ENCODE measurements around the gene SLC2A8. TPM values are rescaled to one million over a fixed set of nuclear protein-coding genes. Genes with fewer than 3 reads are reported as not detected.
A peak's percentile ranks its signal among the peaks of the same experiment; 100 is the strongest.

Gene SLC2A8
- total RNA-seq, 4 donors from 2014 or later, result 25.4 to 38.2 (median 29.9) TPM

- no peak for DNase-seq
- no peak overlapping the region for H3K27ac ChIP-seq
- intact Hi-C loops (cut with DNase I), result no loop called here
- no peaks in the 10 kb centered on the region for H3K9me3 ChIP-seq
- no peaks in the 10 kb centered on the region for H3K4me1 ChIP-seq
- H3K36me3 ChIP-seq, result no peaks in the 10 kb centered on the region
- WGBS, 2 donors, result 83 to 84% methylated on average over 13 of the region's 13 CpGs
- H3K4me3 ChIP-seq (replicated peaks in 1 of 3), result no peak overlapping the region
- TF ChIP-seq CTCF (IDR thresholded peaks at IDR 0.05) (no peak), POLR2A (IDR thresholded peaks at IDR 0.05) (no peak)
- H3K27me3 ChIP-seq, result no peaks in the 10 kb centered on the region
These were observed 26.0 kb upstream of the SLC2A8 start for GRCh38 chr9:127370672-127371648.

DNA sequence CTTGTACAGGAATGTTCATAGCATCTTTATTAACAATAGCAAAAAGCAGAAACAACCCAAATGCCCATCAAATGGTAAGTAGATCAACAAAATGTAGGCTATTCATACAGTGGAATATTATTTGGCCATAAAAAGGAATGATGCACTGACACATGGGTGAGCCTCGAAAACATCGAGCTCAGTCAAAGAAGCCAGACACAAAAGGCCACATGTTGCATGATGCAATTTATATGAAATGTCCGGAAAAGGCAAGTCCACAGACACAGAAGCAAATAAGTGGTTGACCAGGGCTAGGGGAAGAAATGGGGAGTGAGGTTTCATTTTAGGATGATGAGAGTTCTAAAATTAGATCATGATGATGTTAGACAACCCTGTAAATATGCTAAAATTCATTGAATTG is 16.5 kb upstream of the SLC2A8 start:
- Histone ChIP-seq H3K27me3 (no peaks in the 10 kb centered on the region), H3K4me3 (replicated peaks in 1 of 3) (no peak overlapping the region), H3K27ac (no peak overlapping the region), H3K4me1 (peaks cover 6 to 7% of the 10 kb centered on the region in 2 donors), H3K36me3 (no peaks in the 10 kb centered on the region), H3K9me3 (no peaks in the 10 kb centered on the region)
- no peak for DNase-seq
- intact Hi-C loops (cut with DNase I), result no loop called here
- no peak for TF ChIP-seq CTCF (IDR thresholded peaks at IDR 0.05)
- TF ChIP-seq POLR2A (IDR thresholded peaks at IDR 0.05), result no peak
- 96 to 98% methylated on average over 3 of the region's 3 CpGs for WGBS, 2 donors

DNA sequence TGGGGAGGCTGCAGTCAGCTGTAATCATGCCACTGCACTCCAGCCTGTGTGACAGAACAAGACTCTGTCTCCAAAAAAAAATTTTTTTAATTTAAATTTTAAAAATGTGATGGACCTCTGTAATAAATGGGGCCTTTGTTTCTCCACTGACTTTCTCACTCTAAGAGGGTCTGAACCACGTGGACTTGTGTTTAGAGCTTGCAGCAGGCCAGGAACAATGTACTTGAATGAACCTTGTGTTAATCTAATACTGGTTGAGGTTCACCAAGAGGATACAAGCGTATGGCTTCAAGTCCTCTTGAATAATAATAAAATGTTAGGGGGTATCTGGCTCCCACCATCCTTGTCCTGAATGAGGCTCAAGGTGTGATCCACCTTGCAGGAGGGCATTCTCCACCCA is 14.4 kb upstream of the SLC2A8 start:
- no peak for TF ChIP-seq CTCF (IDR thresholded peaks at IDR 0.05)
- Histone ChIP-seq H3K27ac (no peak overlapping the region), H3K4me1 (peaks cover 6 to 7% of the 10 kb centered on the region in 2 donors), H3K4me3 (replicated peaks in 1 of 3) (no peak overlapping the region), H3K27me3 (no peaks in the 10 kb centered on the region), H3K9me3 (no peaks in the 10 kb centered on the region), H3K36me3 (no peaks in the 10 kb centered on the region)
- WGBS, 2 donors, result 83 to 88% methylated on average over 2 of the region's 2 CpGs
- DNase-seq, result no peak
- intact Hi-C loops (cut with DNase I), result no loop called here

- 63 to 68% methylated on average over 11 of the region's 11 CpGs for WGBS, 2 donors
- H3K4me1 ChIP-seq, result peaks cover 6 to 7% of the 10 kb centered on the region in 2 donors
- peak; percentile 58 to 64 for DNase-seq
These were observed 12.8 kb upstream of the SLC2A8 start for GRCh38 chr9:127384016-127384730.

More at GRCh38 chr9:127384016-127384730, 12.8 kb upstream of the SLC2A8 start:
- intact Hi-C loops (cut with DNase I), result no loop called here
- no peak overlapping the region for H3K4me3 ChIP-seq (replicated peaks in 1 of 3)
- H3K27ac ChIP-seq, result no peak overlapping the region
- no peaks in the 10 kb centered on the region for H3K27me3 ChIP-seq
- no peak for TF ChIP-seq POLR2A (IDR thresholded peaks at IDR 0.05)
- TF ChIP-seq CTCF (IDR thresholded peaks at IDR 0.05), result no peak
- H3K36me3 ChIP-seq, result no peaks in the 10 kb centered on the region
- no peaks in the 10 kb centered on the region for H3K9me3 ChIP-seq

Data from thyroid gland (tissue), 4 donors.